ENCODE results near the gene ARL15.

- no peak for TF ChIP-seq POLR2A (IDR thresholded peaks at IDR 0.05)
- TF ChIP-seq CTCF (IDR thresholded peaks at IDR 0.05) = no peak
These were observed 354.2 kb downstream of the ARL15 start for GRCh38 chr5:53956196-53956595.
